GM21619 (cell line): ENCODE results near the gene TXNDC5.

Source experiments
- ATAC-seq: cut with Tn5 transposase; IDR thresholded peaks from one replicate; pipeline ENCODE4 v1.9.1; 2021; ENCODE audit not compliant: unreplicated experiment

Gene TXNDC5

DNA sequence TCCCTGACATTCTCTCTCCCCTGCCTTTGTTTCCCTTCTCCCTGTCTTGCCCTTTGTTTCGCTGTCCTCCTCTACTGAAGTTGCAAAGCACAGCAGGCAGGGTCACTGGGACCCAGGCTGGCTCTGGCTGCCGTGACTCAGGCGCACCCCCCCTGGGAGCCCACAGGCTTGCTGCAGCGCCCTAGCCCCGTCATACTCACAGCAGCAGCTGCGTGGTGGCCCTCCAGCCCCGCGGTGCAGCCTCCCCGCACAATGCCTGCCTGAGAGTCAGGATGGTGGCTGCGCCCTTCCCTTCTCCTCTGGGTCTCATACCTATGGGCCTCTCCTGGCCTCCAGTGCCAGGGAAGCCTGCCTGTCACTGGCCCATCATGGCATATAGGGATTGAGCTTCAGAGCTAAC lies 41.7 kb downstream of the TXNDC5 start:
- ATAC-seq = no peak

DNA sequence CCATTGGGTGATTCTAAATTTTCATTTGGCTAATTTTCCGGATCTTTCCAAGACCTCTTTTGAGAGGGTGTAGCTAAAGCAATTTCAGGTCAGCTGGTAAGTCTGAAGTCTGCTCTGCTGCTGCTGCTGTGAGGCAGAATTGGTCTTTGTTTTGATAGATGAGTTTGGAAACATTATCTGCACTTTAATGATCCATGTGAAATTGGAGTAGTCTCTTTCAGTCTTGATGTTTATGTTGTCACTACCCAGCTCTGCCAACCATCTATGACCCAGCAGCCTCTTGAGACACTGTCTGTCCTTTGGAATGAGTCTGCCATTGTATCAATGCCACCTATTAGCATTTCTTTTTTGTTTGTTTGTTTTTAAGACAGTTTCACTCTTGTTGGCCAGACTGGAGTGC lies 44.1 kb downstream of the TXNDC5 start:
- no peak for ATAC-seq

DNA sequence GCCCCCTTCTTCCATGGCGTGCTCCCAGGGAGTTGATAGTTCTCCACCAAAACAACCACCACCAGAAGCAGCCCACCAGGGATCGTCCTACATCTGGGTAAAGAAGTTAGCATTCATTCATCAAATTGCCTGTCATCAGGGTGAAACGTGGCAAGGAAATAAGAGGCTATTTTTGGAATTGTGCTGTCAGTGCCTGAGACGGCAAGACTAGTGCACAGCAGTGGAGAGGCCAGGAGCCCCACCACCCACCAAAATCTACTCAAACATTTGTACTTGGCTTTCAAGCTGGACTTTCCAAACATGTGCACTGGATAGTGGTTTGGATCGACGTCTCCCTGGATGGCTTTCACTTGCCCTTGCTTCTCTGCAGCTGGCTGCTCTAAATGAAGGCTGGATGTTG lies 44.8 kb downstream of the TXNDC5 start:
- ATAC-seq = no peak

DNA sequence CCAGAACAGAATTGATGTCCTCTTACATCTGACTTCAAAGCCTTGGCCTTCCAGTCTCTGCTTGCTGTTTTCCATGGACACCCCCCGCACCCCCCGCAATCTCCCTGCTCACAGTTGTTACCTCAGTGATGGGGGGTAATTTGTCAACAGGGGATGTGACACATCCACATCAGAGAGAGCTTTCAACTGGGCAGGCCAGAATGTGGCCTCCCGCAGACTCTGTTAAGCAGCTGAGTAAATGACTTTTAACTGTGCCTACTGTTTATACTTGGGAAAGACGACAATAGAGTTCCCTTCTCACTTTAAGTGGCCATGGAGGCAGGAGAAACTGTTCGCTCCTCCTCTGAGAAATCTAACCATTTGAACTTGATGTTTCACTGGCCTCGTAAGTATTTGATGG lies 51.0 kb downstream of the TXNDC5 start:
- no peak for ATAC-seq

DNA sequence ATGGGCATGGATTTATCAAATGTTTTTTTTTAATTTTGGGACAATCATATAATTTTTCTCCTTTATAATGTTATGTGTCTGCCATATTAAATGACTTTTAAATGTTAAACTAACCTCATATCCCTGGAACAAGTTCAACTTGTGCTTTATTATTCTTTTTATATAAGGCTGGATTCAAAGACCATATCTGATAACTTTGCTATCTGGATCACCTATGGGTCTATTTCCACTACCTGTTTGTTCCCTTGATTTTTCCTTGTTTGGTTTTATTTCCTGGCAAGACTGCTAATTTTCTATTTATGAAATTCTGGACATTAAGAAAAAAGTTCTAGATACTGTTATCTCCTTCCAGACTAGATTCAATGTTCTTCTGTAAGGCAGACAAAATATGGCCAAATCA lies 58.8 kb downstream of the TXNDC5 start:
- ATAC-seq = no peak

DNA sequence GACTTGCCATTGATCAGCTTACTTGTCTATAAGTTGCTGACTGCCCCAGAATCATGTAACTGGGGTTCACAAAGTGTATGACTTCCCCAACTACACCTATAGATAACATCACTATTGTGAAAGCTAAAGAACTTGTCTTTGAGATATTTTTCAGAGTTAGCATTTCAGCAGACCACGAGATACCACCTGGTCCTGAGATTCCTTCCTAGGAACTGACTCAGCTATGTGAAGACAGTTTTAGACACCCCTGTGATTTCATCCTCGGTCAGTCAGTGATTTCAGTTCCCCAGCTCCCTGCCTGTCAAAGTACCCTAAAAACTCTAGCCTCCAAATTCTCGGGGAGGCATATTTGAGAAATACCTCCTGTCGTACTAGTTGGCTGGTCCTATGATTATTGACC lies 62.4 kb downstream of the TXNDC5 start:
- ATAC-seq = no peak

DNA sequence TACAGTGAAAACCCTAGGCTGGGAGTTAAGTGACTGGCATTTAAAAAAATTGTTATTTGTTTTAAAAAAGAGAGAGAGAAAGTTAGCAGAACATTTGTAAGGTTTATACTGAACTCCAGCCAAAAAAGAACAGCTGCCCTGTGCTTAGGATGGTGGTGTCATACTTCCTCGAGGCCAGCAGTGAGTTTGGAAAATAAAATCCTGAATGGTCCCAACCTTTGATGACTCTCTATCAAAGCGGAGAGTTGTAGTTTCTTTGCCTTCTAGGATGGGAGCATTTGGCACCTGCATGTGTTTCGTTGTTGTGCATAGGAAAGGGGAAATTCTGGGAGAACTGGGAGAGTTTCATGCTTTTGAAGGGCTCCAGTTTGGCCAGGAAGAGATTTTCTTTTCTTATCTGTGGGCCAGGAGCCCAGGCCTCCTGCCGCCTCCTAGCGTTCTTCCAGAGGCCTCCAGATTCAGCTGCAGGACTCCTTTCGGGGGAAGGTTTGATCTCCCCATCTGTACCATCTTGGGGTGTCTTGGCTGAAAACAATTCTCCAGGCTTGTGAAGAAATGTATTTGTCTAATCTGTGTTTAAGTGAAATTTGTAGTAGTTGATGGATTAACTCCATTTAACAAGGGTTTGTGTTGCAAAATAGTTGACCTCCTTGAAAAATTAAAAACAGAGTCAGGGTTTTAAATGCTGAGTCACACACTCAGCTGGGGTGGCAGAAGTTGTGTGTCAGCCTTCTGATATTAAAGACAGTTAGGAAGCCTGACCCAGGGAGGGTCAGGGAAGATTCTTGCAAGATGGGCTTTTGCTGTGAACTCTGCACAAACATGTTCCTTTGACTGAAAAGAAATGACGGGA lies 63.4 kb downstream of the TXNDC5 start:
- ATAC-seq = no peak

DNA sequence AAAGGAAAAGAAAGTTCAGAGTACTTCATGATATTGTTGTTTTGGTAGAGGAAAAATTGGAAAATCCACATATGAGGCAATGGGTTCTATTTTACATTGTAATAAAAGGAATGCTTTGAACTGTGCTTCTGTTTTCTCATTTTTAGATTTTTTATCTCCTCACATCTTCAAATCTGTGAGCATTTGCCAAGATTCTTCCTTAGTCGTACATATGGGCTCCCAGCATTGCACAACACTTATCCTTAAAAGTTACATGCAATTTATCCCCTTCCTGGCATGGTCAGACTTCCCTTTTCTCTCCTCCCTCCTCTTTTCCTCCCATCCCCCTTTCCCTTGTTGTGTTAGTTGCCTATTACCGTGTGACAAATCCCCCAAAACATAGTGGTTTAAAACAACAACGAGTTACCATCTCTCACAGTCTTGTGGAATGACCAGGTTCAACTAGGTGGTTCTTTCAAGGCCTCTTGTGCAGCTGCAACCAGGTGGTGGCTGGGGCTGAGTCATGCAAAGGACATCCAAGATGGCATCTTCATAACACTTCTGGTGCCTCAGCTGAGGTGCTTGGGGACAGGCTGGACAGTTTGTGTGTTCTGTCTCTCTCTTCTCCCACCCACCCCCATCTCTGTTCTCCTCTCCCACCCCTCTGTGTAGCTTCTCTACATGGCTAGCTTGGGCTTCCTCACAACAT lies 68.7 kb downstream of the TXNDC5 start:
- no peak for ATAC-seq

DNA sequence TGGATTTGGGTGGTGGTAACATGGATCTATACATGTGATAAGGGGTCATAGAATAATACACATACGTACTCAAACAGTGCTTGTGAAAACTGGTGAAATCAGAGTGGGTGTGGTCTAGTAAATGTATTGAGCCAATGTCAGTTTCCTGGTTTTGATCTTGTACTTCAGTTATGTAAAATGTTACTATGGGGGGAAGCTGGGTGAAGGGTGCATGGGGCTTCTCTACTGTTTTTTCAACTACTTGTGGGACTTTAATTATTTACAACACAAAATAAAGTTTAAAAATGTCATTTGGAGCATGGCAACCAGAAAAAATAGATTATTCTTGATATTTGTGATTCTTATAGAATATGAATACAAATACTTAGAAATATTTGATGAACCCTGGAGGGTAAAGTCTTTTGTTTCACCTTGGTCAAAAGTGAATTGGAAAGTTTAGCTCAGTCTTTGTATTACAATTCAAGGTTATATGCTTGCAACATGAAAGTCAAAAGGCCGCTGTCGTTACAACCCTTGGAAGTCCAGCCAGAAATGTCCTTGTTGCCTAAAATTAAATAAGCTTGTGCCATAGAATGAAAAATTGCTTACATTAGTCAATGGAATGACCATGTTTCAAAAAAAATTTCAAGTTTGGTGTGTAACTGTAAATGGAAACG lies 74.1 kb downstream of the TXNDC5 start:
- ATAC-seq = no peak

DNA sequence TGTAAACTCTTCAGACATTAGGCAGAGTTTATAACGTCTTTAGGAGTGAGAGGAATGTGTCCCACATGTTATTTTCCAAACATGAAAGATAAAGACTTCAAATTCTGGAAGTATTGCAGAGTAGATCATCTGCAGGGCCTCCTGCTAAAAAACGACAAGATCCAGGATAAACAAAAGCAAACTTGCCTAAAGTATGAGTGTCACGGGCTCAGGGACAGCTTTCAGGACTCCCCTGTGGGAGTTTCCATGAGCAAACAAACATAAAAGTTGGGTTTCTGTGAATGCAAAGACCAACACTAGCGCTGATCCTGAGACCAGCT lies 76.9 kb downstream of the TXNDC5 start:
- no peak for ATAC-seq

DNA sequence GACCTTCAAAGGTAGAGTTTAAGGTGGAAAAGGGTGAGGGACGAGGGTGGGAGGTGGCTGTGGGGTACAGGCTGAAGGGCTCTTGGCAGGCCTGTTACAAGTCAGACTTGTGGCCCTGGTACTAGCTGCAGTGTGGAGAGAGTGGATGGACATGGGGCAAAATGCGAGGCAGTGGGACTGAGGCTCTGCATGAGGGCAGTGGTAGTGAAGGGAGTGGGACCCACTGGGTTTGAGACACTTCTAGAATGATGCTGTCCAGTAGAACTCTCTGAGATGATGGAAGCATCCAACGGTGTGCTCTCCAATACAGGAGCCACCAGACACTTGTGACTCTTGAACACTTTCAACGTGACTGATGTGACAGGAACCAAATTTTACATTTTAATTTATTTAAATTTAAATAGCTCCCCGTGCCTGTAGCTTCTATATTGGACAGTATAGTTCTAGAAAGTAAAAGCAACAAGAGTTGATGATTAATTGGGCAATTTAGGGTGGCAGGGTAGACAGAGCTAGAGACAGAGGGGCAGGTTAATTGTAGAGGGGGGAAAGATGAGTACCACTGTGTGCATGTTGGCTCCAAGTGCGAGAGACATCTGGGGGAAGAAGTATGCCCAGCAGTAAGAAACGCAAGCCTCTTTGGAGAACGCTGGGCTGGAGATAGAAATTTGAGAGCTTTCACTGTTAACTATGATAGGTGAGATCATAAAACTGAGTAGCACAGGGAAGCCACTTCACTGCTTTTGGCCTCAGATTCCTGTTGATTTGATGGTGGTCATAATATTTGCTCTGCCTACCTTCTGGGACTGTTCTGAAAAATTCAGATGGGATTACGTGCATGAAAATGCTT lies 77.5 kb downstream of the TXNDC5 start:
- no peak for ATAC-seq
